Measurements from ENCODE around the gene CAPZB. TPM values are rescaled to one million over a fixed set of nuclear protein-coding genes. Genes with fewer than 3 reads are reported as not detected.

Gene CAPZB
- total RNA-seq, 1 donor from 2014 or later = 102 TPM

DNA sequence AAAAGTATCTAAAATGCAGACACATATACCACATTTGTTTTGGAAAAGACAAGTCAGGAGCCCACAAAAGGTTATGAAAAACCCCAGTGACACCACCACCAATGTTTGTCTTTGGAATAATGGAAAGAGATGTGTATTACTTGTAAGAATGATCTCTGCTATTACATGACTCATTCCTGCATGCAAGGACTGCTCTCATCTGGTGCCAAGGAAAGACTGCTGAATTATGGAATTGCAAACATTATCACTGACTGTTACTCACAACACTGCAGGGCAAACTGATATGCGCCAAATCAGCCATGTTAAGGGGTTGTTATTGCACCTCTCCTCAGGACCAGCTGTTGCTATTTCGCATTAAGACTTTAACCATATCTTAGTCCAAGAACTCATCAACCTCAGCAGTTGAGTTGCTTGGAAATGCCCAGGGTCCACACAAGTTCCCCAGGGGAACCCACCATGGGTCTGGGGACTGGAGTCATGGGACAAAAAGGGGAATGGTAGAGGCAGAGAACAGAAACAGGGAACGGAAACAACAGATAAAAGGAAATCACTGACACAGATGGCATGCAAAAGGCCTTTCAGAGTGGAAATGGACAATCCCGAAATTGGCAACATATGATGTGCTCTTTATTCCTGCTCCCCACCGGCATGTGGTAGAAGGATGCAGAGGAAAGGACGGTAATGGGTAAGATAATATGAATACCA is 34.4 kb downstream of the CAPZB start:
- H3K36me3 ChIP-seq = no peaks in the 10 kb centered on the region
- H3K4me1 ChIP-seq = peaks cover 60 to 92% of the 10 kb centered on the region in 2 donors
- no peaks in the 10 kb centered on the region for H3K27me3 ChIP-seq
- DNase-seq (ENCODE audit: low spot score in 2 of 2) = peak in 1 of 2 donors; percentile 86
- H3K4me3 ChIP-seq = no peak overlapping the region
- intact Hi-C loops (cut with DNase I) = loop anchor here (2.0 kb wide), 1 partner anchor 14 kb away; no protein-coding TSS in a partner anchor
- H3K9me3 ChIP-seq = no peaks in the 10 kb centered on the region
- peak overlapping the region; percentile 89 to 93 for H3K27ac ChIP-seq
- TF ChIP-seq, protein P1, sequence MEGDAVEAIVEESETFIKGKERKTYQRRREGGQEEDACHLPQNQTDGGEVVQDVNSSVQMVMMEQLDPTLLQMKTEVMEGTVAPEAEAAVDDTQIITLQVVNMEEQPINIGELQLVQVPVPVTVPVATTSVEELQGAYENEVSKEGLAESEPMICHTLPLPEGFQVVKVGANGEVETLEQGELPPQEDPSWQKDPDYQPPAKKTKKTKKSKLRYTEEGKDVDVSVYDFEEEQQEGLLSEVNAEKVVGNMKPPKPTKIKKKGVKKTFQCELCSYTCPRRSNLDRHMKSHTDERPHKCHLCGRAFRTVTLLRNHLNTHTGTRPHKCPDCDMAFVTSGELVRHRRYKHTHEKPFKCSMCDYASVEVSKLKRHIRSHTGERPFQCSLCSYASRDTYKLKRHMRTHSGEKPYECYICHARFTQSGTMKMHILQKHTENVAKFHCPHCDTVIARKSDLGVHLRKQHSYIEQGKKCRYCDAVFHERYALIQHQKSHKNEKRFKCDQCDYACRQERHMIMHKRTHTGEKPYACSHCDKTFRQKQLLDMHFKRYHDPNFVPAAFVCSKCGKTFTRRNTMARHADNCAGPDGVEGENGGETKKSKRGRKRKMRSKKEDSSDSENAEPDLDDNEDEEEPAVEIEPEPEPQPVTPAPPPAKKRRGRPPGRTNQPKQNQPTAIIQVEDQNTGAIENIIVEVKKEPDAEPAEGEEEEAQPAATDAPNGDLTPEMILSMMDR (IDR thresholded peaks at IDR 0.05) = no peak

DNA sequence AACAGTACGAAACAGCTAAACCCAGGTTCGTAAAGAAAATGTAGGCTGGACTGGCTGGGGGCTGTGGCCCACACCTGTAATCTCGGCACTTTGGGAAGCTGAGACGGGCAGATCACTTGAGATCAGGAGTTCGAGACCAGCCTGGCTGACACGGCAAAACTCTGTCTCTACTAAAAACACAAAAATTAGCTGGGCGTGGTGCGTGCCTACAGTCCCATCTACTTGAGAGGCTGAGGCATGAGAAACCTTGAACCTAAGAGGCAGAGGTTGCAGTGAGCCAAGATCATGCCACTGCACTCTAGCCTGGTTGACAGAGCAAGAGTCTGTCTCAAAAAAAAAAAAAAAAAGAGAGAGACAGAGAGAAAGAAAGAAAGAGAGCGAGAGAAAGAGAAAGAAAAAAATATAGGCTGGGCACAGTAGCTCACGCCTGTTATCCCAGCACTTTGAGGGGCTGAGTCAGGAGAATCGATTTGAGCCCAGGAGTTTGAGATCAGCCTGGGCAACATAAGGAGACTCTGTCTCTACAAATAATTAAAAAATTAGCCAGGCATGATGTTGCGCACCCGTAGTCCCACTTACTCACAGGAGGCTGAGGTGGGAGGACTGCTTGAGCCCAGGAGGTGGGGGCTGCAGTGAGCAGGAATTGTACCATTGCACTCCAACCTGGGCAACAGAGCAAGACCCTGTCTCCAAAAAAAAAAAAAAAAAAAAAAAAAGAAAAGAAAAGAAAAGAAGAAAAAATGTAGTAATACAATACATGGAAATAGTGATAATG is 35.7 kb downstream of the CAPZB start:
- peak overlapping the region; percentile 88 to 93 for H3K27ac ChIP-seq
- H3K4me3 ChIP-seq = no peak overlapping the region
- H3K9me3 ChIP-seq = no peaks in the 10 kb centered on the region
- H3K36me3 ChIP-seq = no peaks in the 10 kb centered on the region
- TF ChIP-seq, protein P1 (IDR thresholded peaks at IDR 0.05) = no peak
- intact Hi-C loops (cut with DNase I) = loop anchor here (2.0 to 10.0 kb wide), 2 partner anchors 13 to 285 kb away; no protein-coding TSS in a partner anchor
- no peak for DNase-seq (ENCODE audit: low spot score in 2 of 2)
- no peaks in the 10 kb centered on the region for H3K27me3 ChIP-seq
- H3K4me1 ChIP-seq = peaks cover 59 to 92% of the 10 kb centered on the region in 2 donors

DNA sequence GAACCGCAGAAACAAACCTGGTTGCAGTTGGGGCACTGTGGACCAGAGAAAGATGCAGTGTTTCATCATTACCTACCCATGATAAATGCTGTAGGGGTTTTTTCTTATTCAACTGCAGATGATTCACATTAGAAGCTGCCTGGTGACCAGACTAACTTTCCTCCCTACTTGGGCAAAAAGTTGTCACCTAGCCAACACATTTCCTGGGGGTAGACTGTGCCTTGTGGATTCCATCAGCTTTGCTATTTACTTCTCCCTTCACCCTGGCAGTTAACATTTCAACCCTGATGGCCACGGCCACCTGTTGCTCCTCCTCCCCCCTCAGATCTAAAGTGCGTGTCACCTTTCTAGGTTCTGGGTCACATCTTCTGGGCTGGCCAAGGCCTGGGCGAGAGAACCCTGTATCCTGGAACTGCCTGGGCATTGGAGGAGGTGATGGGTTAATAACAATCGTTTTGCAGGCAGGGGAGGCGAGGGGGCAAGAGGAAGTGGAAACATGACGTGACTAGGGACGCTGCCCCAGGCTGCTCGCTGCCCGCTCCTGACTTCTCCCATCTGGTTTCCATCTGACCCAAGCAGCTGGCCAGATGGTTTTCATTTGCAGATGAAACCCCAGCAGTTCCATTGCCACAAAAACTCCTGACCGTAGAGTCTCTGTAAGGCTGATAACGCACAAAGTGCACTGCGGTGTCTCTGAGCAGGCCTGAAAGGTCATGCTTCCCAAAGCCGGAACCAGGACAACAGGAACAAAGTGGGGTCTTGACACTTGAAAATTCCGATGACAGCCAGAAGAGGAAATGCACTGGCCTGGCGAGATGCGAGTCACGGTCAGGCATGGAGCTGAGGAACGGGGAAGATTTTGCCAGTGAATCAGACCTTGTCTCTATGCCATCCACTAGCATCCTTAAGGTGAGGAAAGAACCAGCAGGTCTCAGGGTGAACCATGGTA is 36.6 kb downstream of the CAPZB start:
- Histone ChIP-seq H3K27ac (peak overlapping the region; percentile 88 to 93), H3K27me3 (no peaks in the 10 kb centered on the region), H3K36me3 (no peaks in the 10 kb centered on the region), H3K9me3 (no peaks in the 10 kb centered on the region), H3K4me3 (peak overlapping the region; percentile 8 to 9), H3K4me1 (peaks cover 56 to 92% of the 10 kb centered on the region in 2 donors)
- intact Hi-C loops (cut with DNase I) = loop anchor here (10.0 kb wide), 1 partner anchor 286 kb away; no protein-coding TSS in a partner anchor
- DNase-seq (ENCODE audit: low spot score in 2 of 2) = peak in 1 of 2 donors; percentile 83
- TF ChIP-seq, protein P1 (IDR thresholded peaks at IDR 0.05) = no peak

- H3K4me3 ChIP-seq = no peak overlapping the region
- no peaks in the 10 kb centered on the region for H3K9me3 ChIP-seq
- H3K27me3 ChIP-seq = no peaks in the 10 kb centered on the region
- H3K36me3 ChIP-seq = no peaks in the 10 kb centered on the region
- intact Hi-C loops (cut with DNase I) = loop anchor here (10.0 kb wide), 1 partner anchor 287 kb away; no protein-coding TSS in a partner anchor
- peak overlapping the region; percentile 88 to 93 for H3K27ac ChIP-seq
- TF ChIP-seq, protein P1 (IDR thresholded peaks at IDR 0.05) = no peak
- no peak for DNase-seq (ENCODE audit: low spot score in 2 of 2)
- peaks cover 53 to 91% of the 10 kb centered on the region in 2 donors for H3K4me1 ChIP-seq
Observed at GRCh38 chr1:19447550-19447949, 37.8 kb downstream of the CAPZB start.
